Esophagus squamous epithelium (tissue), 5 donors: ENCODE data around the gene CDON. TPM values are rescaled to one million over a fixed set of nuclear protein-coding genes. Genes with fewer than 3 reads are reported as not detected.

Experiments
- DNase-seq: peaks from one replicate; lab custom pipeline; 2025; lab: John Stamatoyannopoulos, UW
- H3K27ac ChIP-seq, 4 donors: fragments of 200-600 bp; sonication (generic); one replicate each; pipeline ENCODE4 v1.5.1; 2016 to 2019; ENCODE audit warnings: mild to moderate bottlenecking in 1 of 4
- H3K27me3 ChIP-seq, 4 donors: fragments of 200-600 bp; sonication (generic); 1 replicate in 3 of 4; 2 replicates in 1 of 4; pipeline versions ENCODE4 v1.5.1 to v1.6.0; 2017 to 2021; ENCODE audit warnings: antibody characterized with exemption in 1 of 4
- H3K36me3 ChIP-seq, 3 donors: fragments of 200-600 bp; sonication (generic); one replicate each; pipeline ENCODE4 v1.5.1; 2016 to 2019
- H3K4me1 ChIP-seq, 3 donors: fragments of 200-600 bp; sonication (generic); one replicate each; pipeline ENCODE4 v1.5.1; 2017 to 2019
- H3K4me3 ChIP-seq, 4 donors: fragments of 200-600 bp; sonication (generic); 1 replicate in 3 of 4; 2 replicates in 1 of 4; pipeline ENCODE4 v1.5.1; 2016 to 2019; ENCODE audit warnings: mild to moderate bottlenecking in 2 of 4, moderate library complexity in 1 of 4
- H3K9me3 ChIP-seq, 3 donors: fragments of 200-600 bp; sonication (generic); one replicate each; pipeline ENCODE4 v1.5.1; 2016 to 2019
- POLR2A ChIP-seq, 4 donors: fragments of 450-650 bp; IDR thresholded peaks; one replicate each; pipeline ENCODE4 v1.6.1; 2017; ENCODE audit warnings: antibody characterized with exemption in 4 of 4, mild to moderate bottlenecking in 4 of 4, moderate library complexity in 3 of 4
- WGBS, 2 donors: methylation state at CpG; one replicate each; pipeline ENCODE4 v1.1.5; 2018; 5-methylcytosine and 5-hydroxymethylcytosine counted together
- intact Hi-C: fragments of 100-400 bp; cut with DNase I; formaldehyde crosslinking; loops from one replicate; pipeline ENCODE4 v1.15.0; 2022
- total RNA-seq, 4 donors: library from RNA; depleted of rRNA; stranded (reverse); fragments of >200 nt; gene quantifications; one replicate each; pipeline ENCODE4 v1.1.0, GENCODE V29; 2016
- TF ChIP-seq, protein P1 (sequence below), 6 experiments: fragments of 450-650 bp in 4 of 6; fragments of 200-600 bp in 2 of 6; sonication (generic) in 2 of 6; IDR thresholded peaks; one replicate each; pipeline ENCODE4 v1.5.1; 2016 to 2019; ENCODE audit warnings: antibody characterized with exemption in 6 of 6, mild to moderate bottlenecking in 4 of 6, moderate library complexity in 4 of 6
- donor health status: DM: yes; HTN: yes; CAD: no.

CDON gene
- total RNA-seq, 4 donors from 2014 or later, result 2.5 to 5.5 (median 3.4) TPM

DNA sequence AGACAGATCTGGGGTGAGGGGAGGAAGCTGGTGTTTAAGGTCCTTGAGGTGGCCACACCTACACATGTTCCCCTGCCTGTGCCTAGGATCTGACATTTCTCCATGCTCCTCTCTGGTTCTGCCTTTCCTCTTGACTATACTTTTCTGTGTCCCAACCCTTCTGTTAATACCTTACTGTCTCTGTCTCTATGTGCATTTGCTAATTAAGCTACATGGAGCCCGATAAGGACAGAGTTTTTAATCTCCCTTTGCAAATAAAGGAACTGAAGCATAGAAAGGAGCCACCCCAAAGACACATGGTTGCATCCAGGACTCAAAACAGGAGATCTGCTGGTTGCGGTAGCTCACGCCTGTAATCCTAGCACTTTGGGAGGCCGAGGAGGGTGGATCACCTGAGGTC is 33.1 kb upstream of the CDON start:
- no peak for TF ChIP-seq POLR2A (IDR thresholded peaks at IDR 0.05)
- TF ChIP-seq, protein P1, sequence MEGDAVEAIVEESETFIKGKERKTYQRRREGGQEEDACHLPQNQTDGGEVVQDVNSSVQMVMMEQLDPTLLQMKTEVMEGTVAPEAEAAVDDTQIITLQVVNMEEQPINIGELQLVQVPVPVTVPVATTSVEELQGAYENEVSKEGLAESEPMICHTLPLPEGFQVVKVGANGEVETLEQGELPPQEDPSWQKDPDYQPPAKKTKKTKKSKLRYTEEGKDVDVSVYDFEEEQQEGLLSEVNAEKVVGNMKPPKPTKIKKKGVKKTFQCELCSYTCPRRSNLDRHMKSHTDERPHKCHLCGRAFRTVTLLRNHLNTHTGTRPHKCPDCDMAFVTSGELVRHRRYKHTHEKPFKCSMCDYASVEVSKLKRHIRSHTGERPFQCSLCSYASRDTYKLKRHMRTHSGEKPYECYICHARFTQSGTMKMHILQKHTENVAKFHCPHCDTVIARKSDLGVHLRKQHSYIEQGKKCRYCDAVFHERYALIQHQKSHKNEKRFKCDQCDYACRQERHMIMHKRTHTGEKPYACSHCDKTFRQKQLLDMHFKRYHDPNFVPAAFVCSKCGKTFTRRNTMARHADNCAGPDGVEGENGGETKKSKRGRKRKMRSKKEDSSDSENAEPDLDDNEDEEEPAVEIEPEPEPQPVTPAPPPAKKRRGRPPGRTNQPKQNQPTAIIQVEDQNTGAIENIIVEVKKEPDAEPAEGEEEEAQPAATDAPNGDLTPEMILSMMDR (IDR thresholded peaks at IDR 0.05), result no peak
- H3K4me1 ChIP-seq, result no peaks in the 10 kb centered on the region
- intact Hi-C loops, result no loop called here
- H3K9me3 ChIP-seq, result no peaks in the 10 kb centered on the region
- H3K27me3 ChIP-seq, result no peaks in the 10 kb centered on the region
- no peaks in the 10 kb centered on the region for H3K36me3 ChIP-seq
- DNase-seq, result no peak
- no peak overlapping the region for H3K27ac ChIP-seq
- H3K4me3 ChIP-seq, result no peak overlapping the region
- WGBS, 2 donors, result 69 to 78% methylated on average over 3 to 4 of the region's 4 CpGs

DNA sequence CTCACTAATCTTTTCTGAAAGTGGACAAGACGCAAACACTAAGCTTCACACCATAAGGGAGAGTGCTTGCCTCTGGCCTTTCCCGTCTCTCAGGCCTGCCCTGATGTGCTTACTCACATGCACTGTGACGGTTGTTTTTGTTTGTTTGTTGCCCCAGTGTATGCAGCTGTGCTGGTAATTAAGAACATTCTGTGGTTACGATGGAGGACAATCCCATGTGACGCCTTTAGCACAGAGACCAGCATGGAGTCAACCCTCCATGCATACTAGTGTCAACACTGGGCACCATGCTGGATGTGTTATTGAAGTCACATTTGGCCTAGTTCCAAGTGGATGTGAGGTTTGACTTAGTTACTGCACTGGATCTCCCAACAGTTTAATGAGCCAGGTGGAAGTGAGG is 27.8 kb upstream of the CDON start:
- Histone ChIP-seq H3K4me3 (no peak overlapping the region), H3K27me3 (no peaks in the 10 kb centered on the region), H3K9me3 (no peaks in the 10 kb centered on the region), H3K27ac (no peak overlapping the region), H3K4me1 (no peaks in the 10 kb centered on the region), H3K36me3 (no peaks in the 10 kb centered on the region)
- intact Hi-C loops, result no loop called here
- DNase-seq, result no peak
- 75 to 82% methylated on average over 2 to 4 of the region's 5 CpGs for WGBS, 2 donors
- TF ChIP-seq POLR2A (IDR thresholded peaks at IDR 0.05), result no peak
- TF ChIP-seq, protein P1 (IDR thresholded peaks at IDR 0.05), result no peak

DNA sequence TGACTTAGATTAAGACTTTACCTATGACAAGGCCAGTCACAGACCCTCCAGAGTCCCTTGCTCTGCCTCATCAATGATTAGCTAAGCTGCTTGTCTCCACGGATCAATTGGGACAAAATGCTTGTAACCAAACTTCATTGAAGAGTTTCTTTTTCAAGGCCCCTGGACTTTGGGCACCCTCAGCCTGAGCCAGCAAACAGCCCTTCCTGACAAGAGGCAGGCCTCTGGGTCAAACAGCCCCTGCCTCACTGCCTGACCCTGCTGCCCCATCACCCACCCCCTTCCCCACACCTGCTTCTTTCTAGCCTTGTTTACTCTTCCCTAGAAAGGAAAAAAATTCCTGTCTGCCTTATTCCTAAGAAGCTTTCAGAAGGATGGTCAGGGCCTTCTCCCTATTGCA is 26.3 kb upstream of the CDON start:
- 78 to 85% methylated on average over 1 of the region's 1 CpG for WGBS, 2 donors
- Histone ChIP-seq H3K9me3 (no peaks in the 10 kb centered on the region), H3K27ac (no peak overlapping the region), H3K36me3 (no peaks in the 10 kb centered on the region), H3K4me3 (no peak overlapping the region), H3K27me3 (peaks cover 0 to 3% (median 0%) of the 10 kb centered on the region in 4 donors), H3K4me1 (peaks cover 0 to 4% (median 0%) of the 10 kb centered on the region in 3 donors)
- TF ChIP-seq POLR2A (IDR thresholded peaks at IDR 0.05), result no peak
- TF ChIP-seq, protein P1 (IDR thresholded peaks at IDR 0.05), result no peak
- intact Hi-C loops, result no loop called here
- DNase-seq, result no peak

DNA sequence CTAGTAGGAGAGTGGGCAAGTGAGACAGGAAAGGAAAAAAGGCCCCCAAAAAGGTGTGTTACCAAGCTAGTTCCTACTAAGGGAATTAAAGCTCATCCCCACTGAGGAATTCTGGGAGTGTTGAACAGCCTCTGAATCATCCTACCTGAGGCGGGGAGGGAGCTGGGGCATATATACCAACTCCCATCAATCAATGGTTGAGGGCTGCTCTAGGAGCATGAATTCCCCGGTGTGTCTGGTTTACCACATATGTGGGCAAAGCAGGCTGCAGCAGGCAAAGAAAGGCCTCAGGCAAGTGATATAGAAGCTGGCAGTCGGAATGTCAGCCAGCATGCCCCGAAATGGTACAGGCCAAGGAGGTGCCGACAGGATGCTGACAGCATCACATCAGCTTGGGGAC is 23.6 kb upstream of the CDON start:
- intact Hi-C loops, result no loop called here
- peaks cover 0 to 5% (median 0%) of the 10 kb centered on the region in 3 donors for H3K4me1 ChIP-seq
- H3K4me3 ChIP-seq, result no peak overlapping the region
- no peaks in the 10 kb centered on the region for H3K36me3 ChIP-seq
- no peak for DNase-seq
- peaks cover 0 to 14% (median 0%) of the 10 kb centered on the region in 4 donors for H3K27me3 ChIP-seq
- TF ChIP-seq POLR2A (IDR thresholded peaks at IDR 0.05), result no peak
- TF ChIP-seq, protein P1 (IDR thresholded peaks at IDR 0.05), result no peak
- H3K27ac ChIP-seq, result no peak overlapping the region
- WGBS, 2 donors, result 50 to 67% methylated on average over 5 of the region's 5 CpGs
- H3K9me3 ChIP-seq, result no peaks in the 10 kb centered on the region

DNA sequence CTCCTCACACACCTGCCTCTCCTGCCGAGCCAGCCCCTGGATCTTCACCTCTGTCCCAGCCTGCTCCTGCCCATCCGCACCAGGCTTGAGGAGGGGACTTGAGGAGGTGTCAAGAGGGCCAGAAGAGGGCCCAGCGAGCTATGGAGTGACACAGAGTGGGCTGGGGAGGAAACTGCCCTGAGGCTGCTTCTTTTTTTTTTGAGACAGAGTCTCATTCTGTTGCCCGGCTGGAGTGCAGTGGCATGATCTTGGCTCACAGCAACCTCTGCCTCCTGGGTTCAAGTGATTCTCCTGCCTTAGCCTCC is 21.9 kb upstream of the CDON start:
- intact Hi-C loops, result no loop called here
- DNase-seq, result no peak
- no peaks in the 10 kb centered on the region for H3K36me3 ChIP-seq

More for the DNA sequence above, 21.9 kb upstream of the CDON start:
- Histone ChIP-seq H3K4me1 (peaks cover 0 to 15% (median 11%) of the 10 kb centered on the region in 3 donors), H3K27ac (no peak overlapping the region), H3K4me3 (no peak overlapping the region), H3K9me3 (no peaks in the 10 kb centered on the region), H3K27me3 (peaks cover 0 to 14% (median 0%) of the 10 kb centered on the region in 4 donors)
- WGBS, 2 donors, result 51% methylated on average over 2 of the region's 4 CpGs; no CpG with 5 or more reads in 1 of the 2 donors
- TF ChIP-seq, protein P1 (IDR thresholded peaks at IDR 0.05), result no peak
- no peak for TF ChIP-seq POLR2A (IDR thresholded peaks at IDR 0.05)
